DOHH2 (cell line): ENCODE measurements around the gene SLC44A3.

ENCODE experiments used
- CTCF ChIP-seq: fragments of 200-600 bp; sonication (generic); IDR thresholded peaks from one replicate; pipeline ENCODE4 v1.5.1; 2014; ENCODE audit warnings: antibody characterized with exemption, mild to moderate bottlenecking, low read depth, low read length; ENCODE audit not compliant: poor library complexity, severe bottlenecking
- EZH2phosphoT487 ChIP-seq: fragments of 200-600 bp; sonication (generic); IDR thresholded peaks from 2 replicates; pipeline ENCODE4 v1.6.1; 2017; ENCODE audit warnings: borderline replicate concordance, mild to moderate bottlenecking, antibody characterized with exemption, low read length, moderate library complexity, mixed read lengths

GRCh38 chr1:94846308-94846707, 26.2 kb downstream of the SLC44A3 start:
- no peak for TF ChIP-seq CTCF
- no peak for TF ChIP-seq EZH2phosphoT487
